SU-DHL-6 (cell line): ENCODE measurements around the gene BCKDHB.

ENCODE experiments used
- H2AFZ ChIP-seq: fragments of 200-600 bp; sonication (generic); 2 replicates; pipeline ENCODE4 v1.6.1; 2014; ENCODE audit warnings: low read depth, mild to moderate bottlenecking, moderate library complexity, mixed read lengths, antibody characterized with exemption, low read length; ENCODE audit not compliant: severe bottlenecking
- H3F3A ChIP-seq: fragments of 200-600 bp; shearing (Covaris generic); 2 replicates; pipeline ENCODE4 v1.6.0; 2016; ENCODE audit warnings: antibody characterized with exemption, mild to moderate bottlenecking; ENCODE audit not compliant: insufficient read depth
- H3K27ac ChIP-seq: fragments of 200-600 bp; sonication (generic); 2 replicates; pipeline ENCODE4 v1.5.1; 2016; ENCODE audit warnings: low read depth, mild to moderate bottlenecking, low read length, moderate library complexity, mixed read lengths
- H3K27me3 ChIP-seq: fragments of 200-600 bp; sonication (generic), shearing (Covaris generic); 2 replicates; pipeline ENCODE4 v1.6.0; 2014; ENCODE audit warnings: mild to moderate bottlenecking, low read length
- H3K36me3 ChIP-seq: fragments of 200-600 bp; sonication (generic); 2 replicates; pipeline ENCODE4 v1.6.1; 2014; ENCODE audit warnings: mild to moderate bottlenecking, low read length, mixed read lengths
- H3K4me2 ChIP-seq: fragments of 300-600, 200-600 bp; shearing (Covaris generic), sonication (generic); 2 replicates; pipeline ENCODE4 v1.6.0; 2014; ENCODE audit warnings: low read length, low read depth, mild to moderate bottlenecking; ENCODE audit not compliant: poor library complexity, severe bottlenecking
- H3K4me3 ChIP-seq: fragments of 200-600 bp; sonication (generic); 2 replicates; pipeline ENCODE4 v1.5.1; 2014; ENCODE audit warnings: antibody characterized with exemption, low read length, mild to moderate bottlenecking, mixed read lengths; ENCODE audit not compliant: insufficient read depth, poor library complexity, severe bottlenecking
- H3K79me2 ChIP-seq: fragments of 200-600 bp; sonication (generic); 2 replicates; pipeline ENCODE4 v1.6.1; 2014; ENCODE audit warnings: mild to moderate bottlenecking, low read length, moderate library complexity; ENCODE audit not compliant: insufficient read depth
- H3K9ac ChIP-seq: fragments of 200-600 bp; sonication (generic); 2 replicates; pipeline ENCODE4 v1.7.0; 2014; ENCODE audit warnings: mild to moderate bottlenecking, low read length
- H3K9me2 ChIP-seq: fragments of 200-600 bp; sonication (generic); replicated peaks from 2 replicates; pipeline ENCODE4 v1.6.1; 2014; ENCODE audit warnings: low read length; ENCODE audit not compliant: insufficient read depth
- H3K9me3 ChIP-seq: fragments of 200-600 bp; sonication (generic); 2 replicates; pipeline ENCODE4 v1.6.1; 2014; ENCODE audit warnings: low read length, mixed read lengths; ENCODE audit not compliant: insufficient read depth
- H4K20me1 ChIP-seq: fragments of 200-600 bp; sonication (generic); 2 replicates; pipeline ENCODE4 v1.6.1; 2014; ENCODE audit warnings: low read depth, mild to moderate bottlenecking, antibody characterized with exemption, low read length, moderate library complexity, mixed read lengths
- EZH2phosphoT487 ChIP-seq: fragments of 200-600 bp; sonication (generic), shearing (Covaris generic); conservative IDR thresholded peaks from 2 replicates; pipeline ENCODE4 v1.6.1; 2018; ENCODE audit warnings: mild to moderate bottlenecking, antibody characterized with exemption, low read length, moderate library complexity, mixed read lengths
- TF ChIP-seq, protein P1 (sequence below): fragments of 200-600 bp; sonication (generic); IDR thresholded peaks from one replicate; pipeline ENCODE4 v1.5.1; 2017; ENCODE audit warnings: antibody characterized with exemption, mild to moderate bottlenecking, low read length, moderate library complexity; ENCODE audit not compliant: insufficient read depth, poor library complexity, severe bottlenecking

BCKDHB gene

DNA sequence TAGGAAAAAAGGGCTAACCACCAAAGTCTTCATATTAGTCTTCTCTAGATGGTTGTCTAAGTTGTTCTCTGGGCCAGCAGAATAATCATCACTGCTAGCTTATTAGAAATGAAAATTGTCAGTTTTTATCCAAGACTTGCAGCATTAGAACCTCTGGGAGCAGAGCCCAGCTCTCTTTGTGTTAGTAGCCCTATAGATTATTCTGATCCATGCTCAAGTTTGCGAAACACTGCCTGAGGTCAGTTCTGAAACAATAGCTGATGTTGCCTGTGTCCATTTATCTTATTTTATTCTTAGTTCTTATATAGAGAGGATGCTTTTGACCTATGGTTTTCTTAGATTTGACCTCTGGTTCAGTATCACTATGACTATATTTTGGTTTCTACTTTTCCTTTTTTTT is 66.9 kb downstream of the BCKDHB start:
- no peak overlapping the region for H3K9ac ChIP-seq
- no peaks in the 10 kb centered on the region for H3K9me3 ChIP-seq
- no peak overlapping the region for H3K4me3 ChIP-seq
- H3K4me2 ChIP-seq = no peak overlapping the region
- no peaks in the 10 kb centered on the region for H3K27me3 ChIP-seq
- no peaks in the 10 kb centered on the region for H4K20me1 ChIP-seq
- H3K36me3 ChIP-seq = peaks cover 11% of the 10 kb centered on the region
- H3K27ac ChIP-seq = no peak overlapping the region
- no peaks in the 10 kb centered on the region for H3K9me2 ChIP-seq
- no peaks in the 10 kb centered on the region for H3K79me2 ChIP-seq
- H2AFZ ChIP-seq = no peak overlapping the region
- TF ChIP-seq, protein P1, sequence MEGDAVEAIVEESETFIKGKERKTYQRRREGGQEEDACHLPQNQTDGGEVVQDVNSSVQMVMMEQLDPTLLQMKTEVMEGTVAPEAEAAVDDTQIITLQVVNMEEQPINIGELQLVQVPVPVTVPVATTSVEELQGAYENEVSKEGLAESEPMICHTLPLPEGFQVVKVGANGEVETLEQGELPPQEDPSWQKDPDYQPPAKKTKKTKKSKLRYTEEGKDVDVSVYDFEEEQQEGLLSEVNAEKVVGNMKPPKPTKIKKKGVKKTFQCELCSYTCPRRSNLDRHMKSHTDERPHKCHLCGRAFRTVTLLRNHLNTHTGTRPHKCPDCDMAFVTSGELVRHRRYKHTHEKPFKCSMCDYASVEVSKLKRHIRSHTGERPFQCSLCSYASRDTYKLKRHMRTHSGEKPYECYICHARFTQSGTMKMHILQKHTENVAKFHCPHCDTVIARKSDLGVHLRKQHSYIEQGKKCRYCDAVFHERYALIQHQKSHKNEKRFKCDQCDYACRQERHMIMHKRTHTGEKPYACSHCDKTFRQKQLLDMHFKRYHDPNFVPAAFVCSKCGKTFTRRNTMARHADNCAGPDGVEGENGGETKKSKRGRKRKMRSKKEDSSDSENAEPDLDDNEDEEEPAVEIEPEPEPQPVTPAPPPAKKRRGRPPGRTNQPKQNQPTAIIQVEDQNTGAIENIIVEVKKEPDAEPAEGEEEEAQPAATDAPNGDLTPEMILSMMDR = no peak
- no peak for TF ChIP-seq EZH2phosphoT487
- H3F3A ChIP-seq = no peaks in the 10 kb centered on the region

DNA sequence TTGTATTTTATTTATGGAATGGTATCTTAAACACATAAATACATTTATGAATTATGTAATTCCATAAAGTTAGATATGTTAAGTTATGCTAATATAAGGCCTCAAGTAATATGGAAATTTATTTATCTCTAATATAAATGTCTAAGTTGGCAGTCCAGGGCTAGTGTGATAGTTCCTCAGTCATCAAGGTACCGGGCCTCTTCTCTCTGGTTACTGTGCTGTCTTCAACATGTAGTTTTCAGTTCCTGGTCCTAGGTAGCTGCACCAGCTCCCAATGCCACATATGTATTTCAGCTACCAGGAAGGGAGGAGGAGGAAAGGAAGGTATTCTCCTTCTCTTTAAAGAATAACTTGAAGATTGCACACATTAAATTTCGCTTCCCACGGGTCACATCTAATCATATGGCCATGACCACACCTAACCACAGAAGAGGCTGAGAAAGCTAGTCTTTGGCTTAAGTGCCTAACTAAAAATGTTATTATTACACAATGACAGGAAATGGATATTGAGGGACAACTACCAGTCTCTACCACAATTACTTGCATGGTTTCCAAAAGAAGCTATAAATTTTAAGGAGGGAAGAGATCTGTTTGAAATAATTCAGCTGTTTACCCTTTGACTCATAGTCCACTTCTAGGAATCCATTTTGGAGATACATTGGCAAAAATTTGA is 68.6 kb downstream of the BCKDHB start:
- H3K9ac ChIP-seq = no peak overlapping the region
- no peak for TF ChIP-seq EZH2phosphoT487
- TF ChIP-seq, protein P1 = no peak
- no peaks in the 10 kb centered on the region for H3K9me3 ChIP-seq
- H3K27ac ChIP-seq = no peak overlapping the region
- no peaks in the 10 kb centered on the region for H3F3A ChIP-seq
- H3K36me3 ChIP-seq = peaks cover 11% of the 10 kb centered on the region
- H3K4me3 ChIP-seq = no peak overlapping the region
- no peaks in the 10 kb centered on the region for H3K27me3 ChIP-seq
- no peaks in the 10 kb centered on the region for H3K79me2 ChIP-seq
- no peak overlapping the region for H3K4me2 ChIP-seq
- no peaks in the 10 kb centered on the region for H4K20me1 ChIP-seq
- H3K9me2 ChIP-seq = no peaks in the 10 kb centered on the region
- H2AFZ ChIP-seq = no peak overlapping the region

DNA sequence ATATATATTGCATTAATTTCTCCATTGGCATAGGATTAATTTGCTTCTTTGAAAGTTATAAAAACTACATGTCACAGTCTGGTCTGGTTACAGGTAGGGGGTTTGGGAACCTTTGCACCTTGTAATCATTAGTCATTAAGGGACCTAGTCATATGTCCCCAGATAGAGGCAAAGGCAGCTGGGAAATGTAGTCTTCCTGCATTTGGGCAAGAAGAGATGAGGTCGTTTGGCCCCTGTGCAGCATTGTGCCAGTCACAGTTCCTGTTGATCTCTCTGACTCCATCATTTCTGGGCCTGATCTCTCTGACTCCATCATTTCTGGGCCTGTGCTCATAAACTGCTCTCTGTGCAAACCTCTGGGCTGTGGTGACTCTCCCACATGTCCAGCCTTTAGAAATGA is 73.2 kb downstream of the BCKDHB start:
- no peaks in the 10 kb centered on the region for H3K79me2 ChIP-seq
- TF ChIP-seq, protein P1 = no peak
- TF ChIP-seq EZH2phosphoT487 = no peak
- H3K9me2 ChIP-seq = no peaks in the 10 kb centered on the region

More for the DNA sequence above, 73.2 kb downstream of the BCKDHB start:
- Histone ChIP-seq H3K9me3 (no peaks in the 10 kb centered on the region), H3K27ac (no peak overlapping the region), H3K36me3 (no peaks in the 10 kb centered on the region), H3F3A (no peaks in the 10 kb centered on the region), H3K9ac (no peak overlapping the region), H2AFZ (no peak overlapping the region), H3K27me3 (no peaks in the 10 kb centered on the region), H3K4me3 (no peak overlapping the region), H4K20me1 (no peaks in the 10 kb centered on the region), H3K4me2 (no peak overlapping the region)
